Suppressor macrophage treated with lipopolysaccharide for 1 hour (primary cell): Measurements from ENCODE around the gene BOD1.

Experiments used
- DNase-seq, 3 donors: peaks; one replicate each; pipeline ENCODE4 v3.0.0-alpha.2; 2020 to 2022

BOD1 gene

GRCh38 chr5:173575985-173576384 lies 40.5 kb downstream of the BOD1 start:
- no peak for DNase-seq

GRCh38 chr5:173574983-173575382 lies 41.5 kb downstream of the BOD1 start:
- no peak for DNase-seq

GRCh38 chr5:173573126-173573960 lies 43.1 kb downstream of the BOD1 start:
- peak; percentile 63 to 82 (median 81) for DNase-seq

- no peak for DNase-seq
Measured at GRCh38 chr5:173572431-173573125, 43.9 kb downstream of the BOD1 start.

- DNase-seq: no peak
Measured at GRCh38 chr5:173570321-173571090, 45.9 kb downstream of the BOD1 start.

GRCh38 chr5:173568703-173569102 lies 47.7 kb downstream of the BOD1 start:
- no peak for DNase-seq

- no peak for DNase-seq
Measured at GRCh38 chr5:173568128-173568527, 48.3 kb downstream of the BOD1 start.

GRCh38 chr5:173567548-173567947 lies 48.9 kb downstream of the BOD1 start:
- DNase-seq: no peak

- DNase-seq: no peak
Measured at GRCh38 chr5:173565491-173566072, 50.9 kb downstream of the BOD1 start.

GRCh38 chr5:173564106-173564505 lies 52.3 kb downstream of the BOD1 start:
- DNase-seq: no peak

GRCh38 chr5:173563246-173563645 lies 53.2 kb downstream of the BOD1 start:
- no peak for DNase-seq

GRCh38 chr5:173562451-173562850 lies 54.0 kb downstream of the BOD1 start:
- DNase-seq: no peak
